ENCODE measurements around the gene POC1A.

The POC1A gene

GRCh38 chr3:52080830-52081719 is 73.1 kb downstream of the POC1A start:
- no peak for DNase-seq (ENCODE audit: extremely low spot score)
- POLR2A ChIA-PET = no interaction called here
- CTCF ChIA-PET = no interaction called here
- TF ChIP-seq LEF1 (IDR thresholded peaks at IDR 0.05; ENCODE audit: borderline replicate concordance) = no peak
- no peak for TF ChIP-seq PKNOX1 (IDR thresholded peaks at IDR 0.05)
- no peak for TF ChIP-seq L3MBTL2 (conservative IDR thresholded peaks at IDR 0.05)
- no peak for TF ChIP-seq HDGF (IDR thresholded peaks at IDR 0.05; ENCODE audit: borderline replicate concordance)
- TF ChIP-seq BHLHE40 (IDR thresholded peaks at IDR 0.05; ENCODE audit: borderline replicate concordance) = no peak
- TF ChIP-seq ELF4 (IDR thresholded peaks at IDR 0.05) = no peak
- no peak for TF ChIP-seq FOXA1 (IDR thresholded peaks at IDR 0.05)
- TF ChIP-seq ZNF384 (IDR thresholded peaks at IDR 0.05) = no peak
- no peak for TF ChIP-seq SUZ12 (IDR thresholded peaks at IDR 0.05)
- no peak for TF ChIP-seq FOXK2 (IDR thresholded peaks at IDR 0.05)
- no peak for TF ChIP-seq ARNT (IDR thresholded peaks at IDR 0.05)
- TF ChIP-seq NFRKB (IDR thresholded peaks at IDR 0.05) = no peak
- no peak for TF ChIP-seq TARDBP (IDR thresholded peaks at IDR 0.05)

GRCh38 chr3:52079958-52080357 is 74.3 kb downstream of the POC1A start:
- TF ChIP-seq SP1 (IDR thresholded peaks at IDR 0.05) (no peak), HDGF (IDR thresholded peaks at IDR 0.05; ENCODE audit: borderline replicate concordance) (no peak), FOXK2 (IDR thresholded peaks at IDR 0.05) (no peak), TARDBP (IDR thresholded peaks at IDR 0.05) (no peak), NFRKB (IDR thresholded peaks at IDR 0.05) (no peak), FOXA1 (IDR thresholded peaks at IDR 0.05) (no peak), L3MBTL2 (conservative IDR thresholded peaks at IDR 0.05) (no peak), BHLHE40 (IDR thresholded peaks at IDR 0.05; ENCODE audit: borderline replicate concordance) (no peak), CTBP1 (IDR thresholded peaks at IDR 0.05; ENCODE audit: borderline replicate concordance) (no peak), PKNOX1 (IDR thresholded peaks at IDR 0.05) (no peak), LEF1 (IDR thresholded peaks at IDR 0.05; ENCODE audit: borderline replicate concordance) (no peak), ZNF384 (IDR thresholded peaks at IDR 0.05) (no peak), ARNT (IDR thresholded peaks at IDR 0.05) (no peak), FOXM1 (IDR thresholded peaks at IDR 0.05; ENCODE audit: borderline replicate concordance) (no peak), SUZ12 (IDR thresholded peaks at IDR 0.05) (no peak), ELF4 (IDR thresholded peaks at IDR 0.05) (no peak)
- CTCF ChIA-PET = no interaction called here
- POLR2A ChIA-PET = no interaction called here
- DNase-seq (ENCODE audit: extremely low spot score) = no peak

- TF ChIP-seq FOXM1 (IDR thresholded peaks at IDR 0.05; ENCODE audit: borderline replicate concordance) (no peak), BHLHE40 (IDR thresholded peaks at IDR 0.05; ENCODE audit: borderline replicate concordance) (no peak)
- CTCF ChIA-PET = no interaction called here
- POLR2A ChIA-PET = no interaction called here
- no peak for DNase-seq (ENCODE audit: extremely low spot score)
Measured at GRCh38 chr3:52078781-52079560, 75.3 kb downstream of the POC1A start.

- ChIA-PET CTCF (no interaction called here), POLR2A (no interaction called here)
- DNase-seq (ENCODE audit: extremely low spot score) = no peak
- no peak for TF ChIP-seq FOXK2 (IDR thresholded peaks at IDR 0.05)
- TF ChIP-seq FOXM1 (IDR thresholded peaks at IDR 0.05; ENCODE audit: borderline replicate concordance) = no peak
- no peak for TF ChIP-seq L3MBTL2 (conservative IDR thresholded peaks at IDR 0.05)
- TF ChIP-seq SP1 (IDR thresholded peaks at IDR 0.05) = no peak
- no peak for TF ChIP-seq CTBP1 (IDR thresholded peaks at IDR 0.05; ENCODE audit: borderline replicate concordance)
- no peak for TF ChIP-seq SUZ12 (IDR thresholded peaks at IDR 0.05)
- no peak for TF ChIP-seq ZNF384 (IDR thresholded peaks at IDR 0.05)
- no peak for TF ChIP-seq FOXA1 (IDR thresholded peaks at IDR 0.05)
- no peak for TF ChIP-seq ELF4 (IDR thresholded peaks at IDR 0.05)
- no peak for TF ChIP-seq PKNOX1 (IDR thresholded peaks at IDR 0.05)
- no peak for TF ChIP-seq HDGF (IDR thresholded peaks at IDR 0.05; ENCODE audit: borderline replicate concordance)
- no peak for TF ChIP-seq TARDBP (IDR thresholded peaks at IDR 0.05)
- no peak for TF ChIP-seq BHLHE40 (IDR thresholded peaks at IDR 0.05; ENCODE audit: borderline replicate concordance)
Measured at GRCh38 chr3:52077925-52078324, 76.3 kb downstream of the POC1A start.

GRCh38 chr3:52076896-52077780 is 77.1 kb downstream of the POC1A start:
- no peak for DNase-seq (ENCODE audit: extremely low spot score)
- POLR2A ChIA-PET = no interaction called here
- no peak for TF ChIP-seq L3MBTL2 (conservative IDR thresholded peaks at IDR 0.05)
- no peak for TF ChIP-seq SUZ12 (IDR thresholded peaks at IDR 0.05)
- TF ChIP-seq SP1 (IDR thresholded peaks at IDR 0.05) = no peak
- TF ChIP-seq CTBP1 (IDR thresholded peaks at IDR 0.05; ENCODE audit: borderline replicate concordance) = no peak
- TF ChIP-seq ELF4 (IDR thresholded peaks at IDR 0.05) = no peak
- no peak for TF ChIP-seq FOXM1 (IDR thresholded peaks at IDR 0.05; ENCODE audit: borderline replicate concordance)
- no peak for TF ChIP-seq FOXA1 (IDR thresholded peaks at IDR 0.05)
- CTCF ChIA-PET = no interaction called here

Measured in HEK293T (cell line).